Natural killer cell treated with Interleukin-12 subunit alpha and Interleukin-12 subunit beta and Interleukin-15 and Interleukin-18, amount 100 ng/mL, for 72 hours (primary cell): Measurements from ENCODE around the gene FUT6. TPM values are rescaled to one million over a fixed set of nuclear protein-coding genes. Genes with fewer than 3 reads are reported as not detected.
"Not testable (repeated sequence)": the region's sequence is repeated elsewhere in the genome, so short reads cannot be mapped to it uniquely, and the experiment has no call there.

Experiments
- ATAC-seq, 2 donors: fragments of 150-1000 bp; cut with Tn5 transposase in 1 of 2; sonication (Bioruptor Pico), chemical (Tn5 transposase) in 1 of 2; 2 replicates each; pipeline ENCODE4 v1.10.0; 2021
- DNase-seq: peaks from one replicate; pipeline ENCODE4 v3.0.0; 2022; ENCODE audit warnings: low spot score
- H3K27ac Mint-ChIP-seq, 2 donors: 1 replicate in 1 of 2; 2 replicates in 1 of 2; pipeline ENCODE4 v1.8.0; 2022; ENCODE audit warnings: mixed read lengths in 2 of 2, mild to moderate bottlenecking in 1 of 2, moderate library complexity in 1 of 2
- H3K27me3 Mint-ChIP-seq, 2 donors: 1 replicate in 1 of 2; 2 replicates in 1 of 2; pipeline ENCODE4 v1.8.0; 2022; ENCODE audit warnings: mixed read lengths in 2 of 2
- H3K36me3 Mint-ChIP-seq: one replicate; pipeline ENCODE4 v1.8.0; 2022; ENCODE audit warnings: mixed read lengths
- H3K4me1 Mint-ChIP-seq, 2 donors: 1 replicate in 1 of 2; 2 replicates in 1 of 2; pipeline ENCODE4 v1.8.0; 2022; ENCODE audit warnings: low read depth in 2 of 2, mixed read lengths in 2 of 2, mild to moderate bottlenecking in 1 of 2
- H3K4me3 Mint-ChIP-seq: one replicate; pipeline ENCODE4 v1.8.0; 2022; ENCODE audit warnings: mixed read lengths
- H3K9me3 Mint-ChIP-seq: 2 replicates; pipeline ENCODE4 v1.8.0; 2022; ENCODE audit warnings: mixed read lengths
- total RNA-seq, 2 donors: library from RNA; stranded (reverse); gene quantifications; one replicate each; pipeline ENCODE4 v1.2.3, GENCODE V29; 2022

Gene FUT6
- total RNA-seq, 2 donors from 2014 or later: not detected

DNA sequence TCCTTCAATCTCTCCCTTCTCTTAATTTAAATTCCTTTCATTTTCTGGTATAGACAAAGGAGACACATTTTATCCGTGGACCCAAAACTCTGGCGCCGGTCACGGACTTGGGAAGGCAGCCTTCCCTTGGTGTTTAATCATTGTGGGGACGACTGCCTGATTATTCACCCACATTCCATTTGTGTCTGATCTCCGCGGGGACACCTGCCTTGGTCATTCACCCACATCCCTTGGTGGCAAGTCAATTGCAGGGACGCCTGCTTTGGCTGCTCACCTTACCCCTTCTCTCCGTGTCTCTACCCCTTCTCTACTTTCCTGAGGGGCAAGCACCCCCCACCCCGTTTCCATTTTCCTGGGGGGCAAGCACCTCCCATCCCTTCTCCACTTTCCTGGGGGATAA lies 8.3 kb upstream of the FUT6 start:
- H3K4me3 Mint-ChIP-seq, H3K4me1 Mint-ChIP-seq, ATAC-seq, H3K27me3 Mint-ChIP-seq, H3K9me3 Mint-ChIP-seq, H3K27ac Mint-ChIP-seq, H3K36me3 Mint-ChIP-seq, DNase-seq: not testable (repeated sequence)

DNA sequence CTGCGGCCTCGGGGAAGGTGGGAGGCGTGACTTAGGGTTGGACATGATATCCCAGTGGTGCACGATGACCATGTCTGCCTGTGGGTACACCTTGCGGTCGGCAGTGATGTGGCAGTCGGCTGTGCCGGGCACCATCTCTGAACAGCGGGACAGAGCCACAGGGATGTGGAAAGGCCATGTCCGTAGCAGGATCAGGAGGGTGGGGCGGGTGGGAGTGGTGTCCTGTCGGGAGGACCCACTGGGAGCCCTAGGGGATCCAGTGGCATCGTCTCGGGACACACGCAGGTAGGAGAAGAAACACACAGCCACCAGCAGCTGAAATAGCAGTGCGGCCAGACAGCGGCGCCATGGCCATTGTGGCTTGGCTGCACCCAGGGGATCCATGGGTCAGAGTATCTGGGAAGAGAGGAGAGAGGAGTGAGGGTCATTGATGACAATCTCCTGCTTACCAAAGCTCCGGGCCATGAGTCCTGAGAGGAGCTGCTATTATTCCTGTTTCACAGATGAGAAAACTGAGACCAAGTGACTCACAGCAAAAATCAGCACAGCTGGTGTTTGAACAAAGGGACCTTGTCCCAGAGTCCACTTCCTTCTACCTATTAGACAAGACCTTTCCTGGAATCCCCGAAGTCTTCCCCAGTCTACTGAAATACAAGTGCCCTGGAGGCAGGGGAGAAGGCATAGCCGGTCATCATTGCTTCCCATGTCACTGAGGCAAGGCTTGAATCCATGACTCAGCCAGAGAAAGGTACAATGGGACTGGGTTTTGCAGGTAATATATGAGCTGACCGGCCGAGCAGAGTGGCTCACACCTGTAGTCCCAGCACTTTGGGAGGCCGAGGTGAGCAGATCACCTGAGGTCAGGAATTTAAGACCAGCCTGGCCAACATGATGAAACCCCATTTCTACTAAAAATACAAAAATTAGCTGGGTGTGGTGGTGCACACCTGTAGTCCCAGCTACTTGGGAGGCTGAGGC lies 5.2 kb upstream of the FUT6 start:
- Mint-ChIP-seq H3K9me3 (no peaks in the 10 kb centered on the region), H3K36me3 (no peaks in the 10 kb centered on the region), H3K27ac (no peak overlapping the region), H3K27me3 (no peaks in the 10 kb centered on the region), H3K4me1 (no peaks in the 10 kb centered on the region), H3K4me3 (no peak overlapping the region)
- DNase-seq (no peak), ATAC-seq (peak; percentile 38 to 43)

DNA sequence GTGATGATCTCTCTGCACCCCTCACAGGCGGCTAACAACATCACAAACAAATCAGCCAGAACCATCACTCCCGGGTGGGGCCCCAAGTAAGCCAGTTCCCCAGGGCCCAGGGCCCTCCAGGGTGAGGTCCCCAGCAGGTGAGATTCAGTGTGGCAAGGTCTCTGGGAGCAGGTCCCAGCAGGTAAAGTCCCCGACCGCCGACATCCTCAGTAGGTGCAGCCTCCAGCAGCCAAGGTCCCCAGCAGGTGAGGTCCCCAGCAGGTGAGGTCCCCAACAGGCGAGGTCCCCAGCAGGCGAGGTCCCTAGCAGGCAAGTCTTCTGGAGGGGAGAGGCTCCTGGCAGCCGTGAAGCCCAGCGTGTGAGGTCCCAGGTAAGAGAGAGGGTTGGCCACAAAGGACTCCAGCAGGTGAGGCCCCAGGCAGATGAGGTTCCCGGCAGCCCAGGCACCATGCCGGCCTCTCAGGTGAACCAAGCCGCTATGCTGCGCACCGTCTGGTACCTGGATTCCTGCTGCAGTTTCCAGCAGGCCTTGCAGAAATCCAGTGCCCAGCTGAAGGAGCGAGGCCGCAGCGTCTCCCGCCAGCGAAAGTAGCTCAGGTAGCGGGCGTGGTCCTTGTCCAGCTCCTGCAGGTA lies 3.9 kb upstream of the FUT6 start:
- no peaks in the 10 kb centered on the region for H3K4me1 Mint-ChIP-seq
- no peaks in the 10 kb centered on the region for H3K9me3 Mint-ChIP-seq
- H3K27ac Mint-ChIP-seq: no peak overlapping the region
- no peaks in the 10 kb centered on the region for H3K27me3 Mint-ChIP-seq
- no peaks in the 10 kb centered on the region for H3K36me3 Mint-ChIP-seq
- H3K4me3 Mint-ChIP-seq: no peak overlapping the region
- no peak for ATAC-seq
- DNase-seq: no peak

DNA sequence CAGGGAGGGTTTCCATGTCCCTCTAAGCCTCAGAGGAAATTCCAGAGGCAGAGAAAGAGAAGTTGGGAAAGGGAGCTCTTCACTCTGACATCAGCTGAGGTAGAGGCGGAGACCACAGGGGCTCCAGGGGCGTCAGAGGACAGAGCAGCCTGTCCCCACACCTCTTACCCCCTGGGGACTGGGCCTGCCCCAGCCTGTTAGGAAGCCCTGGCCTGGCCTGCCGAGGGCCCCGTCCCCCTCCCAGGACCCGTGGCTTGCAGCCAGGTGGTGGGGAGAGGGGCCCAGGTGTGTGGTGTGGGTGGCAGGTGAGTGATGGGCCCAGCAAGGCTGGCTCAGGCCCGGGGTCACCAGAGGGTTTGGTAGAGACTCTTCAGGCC lies 2.2 kb upstream of the FUT6 start:
- H3K9me3 Mint-ChIP-seq, ATAC-seq, H3K4me3 Mint-ChIP-seq, DNase-seq, H3K4me1 Mint-ChIP-seq, H3K36me3 Mint-ChIP-seq, H3K27ac Mint-ChIP-seq, H3K27me3 Mint-ChIP-seq: not testable (repeated sequence)

DNA sequence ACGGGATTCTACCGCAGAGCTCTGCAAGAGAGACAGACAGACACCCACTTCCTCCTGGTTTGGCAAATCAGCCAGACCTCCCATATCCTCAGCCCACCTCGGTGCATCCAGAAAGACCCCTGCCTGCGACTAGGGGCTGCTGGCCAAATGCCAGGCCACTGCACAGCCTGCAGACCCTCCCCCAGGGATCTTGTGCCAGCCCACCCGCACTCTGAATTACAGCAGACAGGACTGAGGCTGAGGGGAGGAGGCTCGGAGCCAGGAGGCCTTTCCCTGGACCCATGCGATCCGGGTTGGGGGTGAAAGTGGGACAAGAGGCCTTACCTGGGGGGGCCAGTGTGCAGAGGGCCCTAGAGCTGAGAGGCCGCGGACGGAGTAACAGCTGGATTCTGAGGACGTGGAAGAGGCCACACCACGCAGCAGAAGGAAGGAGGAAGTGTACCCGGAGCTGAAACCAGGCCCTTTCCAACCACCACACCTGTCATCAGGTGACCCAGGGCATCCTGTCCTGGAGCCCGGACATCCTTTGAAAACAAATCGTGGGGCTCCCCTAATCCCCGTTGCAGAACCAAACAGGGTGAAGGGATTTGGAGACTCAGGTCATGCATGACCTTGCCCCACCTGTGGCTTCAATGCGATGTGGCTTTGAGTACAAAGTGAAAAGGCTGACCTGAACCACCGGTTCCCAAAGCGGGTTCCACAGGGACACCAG lies 993 bp downstream of the FUT6 start:
- no peak overlapping the region for H3K4me3 Mint-ChIP-seq
- no peaks in the 10 kb centered on the region for H3K4me1 Mint-ChIP-seq
- ATAC-seq (no peak), DNase-seq (no peak)
- H3K27ac Mint-ChIP-seq: no peak overlapping the region
- H3K9me3 Mint-ChIP-seq: no peaks in the 10 kb centered on the region
- no peaks in the 10 kb centered on the region for H3K27me3 Mint-ChIP-seq
- no peaks in the 10 kb centered on the region for H3K36me3 Mint-ChIP-seq

DNA sequence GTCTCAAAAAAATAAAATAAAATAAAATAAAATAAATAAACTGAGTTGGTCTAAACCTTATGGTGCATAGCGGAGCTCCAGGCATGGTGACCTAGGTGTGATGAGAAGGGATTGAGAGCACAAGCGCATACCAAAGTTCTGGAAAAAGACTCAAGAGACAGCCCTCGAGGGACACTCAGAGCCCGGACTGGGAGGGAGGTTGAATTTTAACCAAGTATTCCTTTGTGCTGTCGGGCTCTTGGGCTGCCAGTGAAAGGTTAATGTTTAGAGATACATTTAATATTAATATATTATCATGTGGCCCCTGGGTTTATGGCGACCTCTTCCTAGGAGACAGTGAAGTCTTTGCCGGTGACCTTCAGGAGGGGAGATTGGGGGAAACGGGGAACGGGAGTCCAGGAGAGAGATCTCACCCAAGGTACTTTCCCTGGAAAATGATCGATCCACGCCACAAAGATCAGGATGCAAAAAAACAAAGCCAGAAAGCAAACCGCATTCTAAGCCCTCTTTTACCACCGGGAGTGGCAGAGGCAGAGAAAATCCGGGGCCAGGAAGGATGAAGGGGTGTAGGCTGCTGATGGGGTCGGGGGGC lies 1.6 kb downstream of the FUT6 start:
- H3K4me3 Mint-ChIP-seq: no peak overlapping the region
- H3K27ac Mint-ChIP-seq: no peak overlapping the region
- no peaks in the 10 kb centered on the region for H3K9me3 Mint-ChIP-seq
- DNase-seq: no peak
- no peaks in the 10 kb centered on the region for H3K27me3 Mint-ChIP-seq
- H3K36me3 Mint-ChIP-seq: no peaks in the 10 kb centered on the region
- ATAC-seq: no peak
- H3K4me1 Mint-ChIP-seq: no peaks in the 10 kb centered on the region

DNA sequence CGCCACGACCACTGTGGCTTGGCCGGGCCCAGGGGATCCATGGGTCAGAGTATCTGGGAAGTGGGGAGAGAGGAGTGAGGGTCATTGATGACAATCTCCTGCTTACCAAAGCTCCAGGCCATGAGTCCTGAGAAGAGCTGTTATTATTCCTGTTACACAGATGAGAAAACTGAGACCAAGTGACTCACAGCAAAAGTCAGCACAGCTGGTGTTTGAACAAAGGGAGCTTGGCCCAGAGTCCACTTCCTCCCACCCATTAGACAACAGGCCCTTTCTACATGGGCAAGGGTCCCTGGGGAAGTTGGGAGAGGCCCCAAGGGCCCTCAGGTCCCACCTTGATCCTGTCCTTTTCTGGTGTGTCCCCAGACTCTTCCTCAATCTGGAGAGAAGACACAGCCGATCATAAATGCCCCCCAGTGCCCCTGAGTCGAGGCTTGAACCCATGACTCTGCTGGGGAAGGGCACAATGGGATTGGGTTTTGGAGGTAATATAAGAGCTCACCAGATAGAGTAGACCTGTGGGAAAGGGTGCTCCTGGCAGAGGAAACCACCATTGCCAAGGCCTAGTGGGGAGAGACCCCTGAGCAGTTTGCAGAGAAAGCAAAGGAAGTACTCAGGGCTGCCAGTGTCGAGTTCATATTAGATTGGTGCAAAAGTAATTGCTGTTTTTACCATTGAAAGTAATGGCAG lies 6.8 kb downstream of the FUT6 start:
- H3K36me3 Mint-ChIP-seq: no peaks in the 10 kb centered on the region
- no peak for ATAC-seq
- no peak overlapping the region for H3K4me3 Mint-ChIP-seq
- DNase-seq: no peak
- no peaks in the 10 kb centered on the region for H3K27me3 Mint-ChIP-seq
- no peak overlapping the region for H3K27ac Mint-ChIP-seq
- H3K9me3 Mint-ChIP-seq: no peaks in the 10 kb centered on the region
- H3K4me1 Mint-ChIP-seq: peaks cover 7 to 9% of the 10 kb centered on the region in 2 donors

DNA sequence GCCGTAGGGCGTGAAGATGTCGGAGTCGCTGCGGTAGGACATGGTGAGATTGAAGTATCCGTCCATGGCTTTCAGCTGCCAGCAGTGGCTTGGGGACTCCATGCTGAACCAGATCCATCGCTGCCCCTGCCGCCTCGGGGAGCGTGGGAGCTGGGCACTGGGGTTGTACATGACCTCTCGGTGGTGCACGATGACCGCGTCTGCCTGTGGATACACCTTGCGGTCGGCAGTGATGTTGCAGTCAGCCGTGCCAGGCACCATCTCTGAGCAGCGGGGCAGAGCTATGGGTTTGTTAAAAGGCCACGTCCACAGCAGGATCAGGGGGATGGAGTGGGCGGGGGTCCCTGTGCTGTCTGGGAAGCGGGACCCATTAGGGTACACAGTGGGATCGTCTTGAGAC lies 7.4 kb downstream of the FUT6 start:
- Mint-ChIP-seq H3K4me3 (no peak overlapping the region), H3K36me3 (no peaks in the 10 kb centered on the region), H3K27ac (no peak overlapping the region), H3K9me3 (no peaks in the 10 kb centered on the region), H3K4me1 (peaks cover 9 to 12% of the 10 kb centered on the region in 2 donors), H3K27me3 (no peaks in the 10 kb centered on the region)
- ATAC-seq (no peak), DNase-seq (no peak)

DNA sequence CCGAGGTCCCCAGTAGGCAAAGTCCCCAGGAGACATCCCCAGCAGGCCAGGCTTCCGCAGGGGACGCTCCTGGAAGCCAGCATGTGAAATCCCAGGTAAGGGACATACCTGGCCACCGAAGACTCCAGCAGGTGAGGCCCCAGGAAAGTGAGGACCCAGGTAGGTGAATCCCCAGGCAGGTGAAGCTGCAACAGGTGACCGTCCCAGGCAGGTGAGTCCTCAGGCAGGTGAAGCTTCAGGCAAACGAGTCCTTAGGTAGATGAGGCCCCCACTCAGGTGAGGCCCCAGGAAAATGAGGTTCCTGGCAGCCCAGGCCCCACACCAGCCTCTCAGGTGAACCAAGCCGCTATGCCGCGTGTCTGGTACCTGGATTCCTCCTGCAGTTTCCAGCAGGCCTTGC lies 8.3 kb downstream of the FUT6 start:
- no peaks in the 10 kb centered on the region for H3K27me3 Mint-ChIP-seq
- peaks cover 10 to 15% of the 10 kb centered on the region in 2 donors for H3K4me1 Mint-ChIP-seq
- H3K27ac Mint-ChIP-seq: no peak overlapping the region
- H3K36me3 Mint-ChIP-seq: no peaks in the 10 kb centered on the region
- no peak for ATAC-seq
- no peak for DNase-seq
- no peak overlapping the region for H3K4me3 Mint-ChIP-seq
- H3K9me3 Mint-ChIP-seq: no peaks in the 10 kb centered on the region

DNA sequence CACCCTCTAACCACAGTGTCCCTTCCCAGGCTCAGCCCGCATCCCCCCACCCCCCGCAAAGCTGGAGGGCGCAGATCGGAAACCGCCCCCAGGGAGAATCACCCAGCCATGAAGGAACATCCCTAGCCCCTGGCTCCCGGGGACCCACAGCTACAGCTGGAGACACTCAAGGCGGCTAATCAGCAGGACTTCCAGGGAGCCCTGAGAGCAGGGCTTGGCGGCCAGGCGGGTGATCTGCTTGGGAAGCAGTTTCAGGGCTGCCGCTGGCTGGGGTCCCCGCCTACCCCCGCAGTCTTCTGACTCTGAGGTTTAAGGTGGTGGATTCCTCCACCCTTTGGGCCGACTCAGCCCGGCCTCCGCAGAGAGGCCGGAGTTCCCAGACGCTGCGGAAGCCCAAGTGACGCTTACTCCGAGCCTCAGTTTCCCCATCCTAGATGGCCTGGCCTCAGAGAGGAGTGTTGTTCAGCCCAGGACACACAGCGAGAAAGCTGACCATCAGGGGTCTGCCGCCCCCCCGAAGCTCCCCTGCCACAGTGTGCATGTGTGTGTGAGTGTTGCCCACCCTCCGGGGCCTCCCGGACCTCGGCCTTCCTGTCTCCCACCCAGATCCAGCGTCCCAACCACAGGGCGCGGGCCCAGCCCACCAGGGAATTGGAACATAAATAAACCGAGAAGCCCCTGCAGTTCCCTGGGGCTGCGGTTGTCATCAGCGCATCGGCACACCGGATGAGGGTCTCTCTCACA lies 9.8 kb downstream of the FUT6 start:
- Mint-ChIP-seq H3K27me3 (no peaks in the 10 kb centered on the region), H3K4me1 (peaks cover 10 to 15% of the 10 kb centered on the region in 2 donors), H3K36me3 (no peaks in the 10 kb centered on the region), H3K27ac (peak overlapping the region in 1 of 2 donors; percentile 9), H3K4me3 (peak overlapping the region; percentile 38), H3K9me3 (no peaks in the 10 kb centered on the region)
- DNase-seq (no peak), ATAC-seq (no peak)

DNA sequence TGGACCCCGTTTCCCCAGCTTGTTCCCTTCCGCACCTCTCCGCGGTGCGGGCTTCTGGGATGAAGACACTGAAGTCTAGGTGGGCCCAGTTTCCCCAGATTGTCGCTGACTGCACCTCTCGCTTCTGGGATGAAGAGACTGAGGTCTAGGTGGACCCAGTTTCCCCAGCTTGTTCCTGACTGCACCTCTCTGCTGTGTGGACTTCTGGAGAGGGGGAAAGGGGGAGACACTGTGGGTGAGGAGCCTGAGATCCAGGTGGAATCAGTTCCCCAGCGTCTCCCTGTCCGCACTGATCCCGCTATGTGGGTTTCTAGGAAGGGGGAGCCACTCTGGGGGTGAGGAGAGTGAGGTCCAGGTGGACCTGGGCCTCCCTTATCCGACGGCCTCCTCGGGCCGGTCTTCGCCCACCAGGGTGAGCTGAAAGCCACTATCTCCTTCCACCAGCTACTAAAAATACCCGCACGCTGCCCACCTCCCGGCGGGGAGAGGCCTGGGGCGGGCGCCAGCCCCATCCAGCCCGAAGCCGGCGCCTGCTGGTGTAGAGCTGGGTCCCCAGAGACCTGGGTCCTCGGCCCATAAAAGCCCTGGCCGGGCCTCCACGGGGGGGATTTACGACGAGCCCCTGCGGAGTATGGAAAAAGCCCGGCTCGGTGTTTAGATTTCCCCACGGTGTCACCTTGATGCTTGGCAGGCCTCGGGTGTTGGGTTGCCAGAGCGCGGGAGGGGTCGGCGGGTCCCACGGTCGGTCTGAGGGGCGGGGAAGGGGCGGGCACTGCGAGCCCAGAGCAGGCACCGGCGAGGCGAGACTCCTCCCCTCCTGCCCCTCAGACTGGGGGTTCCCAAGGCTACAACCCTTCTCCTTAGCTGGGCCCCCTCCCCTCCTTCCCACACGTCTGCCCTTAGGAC lies 10.6 kb downstream of the FUT6 start:
- Mint-ChIP-seq H3K36me3 (no peaks in the 10 kb centered on the region), H3K27ac (peak overlapping the region; percentile 94), H3K4me1 (peaks cover 10 to 15% of the 10 kb centered on the region in 2 donors), H3K9me3 (no peaks in the 10 kb centered on the region), H3K27me3 (no peaks in the 10 kb centered on the region), H3K4me3 (peak overlapping the region; percentile 96)
- DNase-seq (no peak), ATAC-seq (no peak)
